H9 (cell line): Measurements from ENCODE around the gene CCDC51. TPM values are rescaled to one million over a fixed set of nuclear protein-coding genes. Genes with fewer than 3 reads are reported as not detected.

ENCODE experiments used
- DNase-seq: peaks from one replicate; pipeline ENCODE4 v3.0.0-alpha.2; 2017
- H2AFZ ChIP-seq: one replicate; pipeline ENCODE4 v1.6.1; 2013; ENCODE audit warnings: mild to moderate bottlenecking, low read length, control low read depth, moderate library complexity
- H2AK5ac ChIP-seq: 2 replicates; pipeline ENCODE4 v1.6.1; 2013; ENCODE audit warnings: low read length, control low read depth, mixed read lengths; ENCODE audit not compliant: insufficient read length
- H2BK120ac ChIP-seq: one replicate; pipeline ENCODE4 v1.6.1; 2013; ENCODE audit warnings: low read depth, mild to moderate bottlenecking, low read length, control low read depth, inconsistent platforms; ENCODE audit not compliant: poor library complexity, severe bottlenecking
- H2BK12ac ChIP-seq: 2 replicates; pipeline ENCODE4 v1.6.1; 2013; ENCODE audit warnings: low read length, control low read depth, mixed read lengths, low read depth; ENCODE audit not compliant: insufficient read length
- H2BK15ac ChIP-seq: 2 replicates; pipeline ENCODE4 v1.6.1; 2013; ENCODE audit warnings: low read depth, low read length, control low read depth
- H2BK20ac ChIP-seq: one replicate; pipeline ENCODE4 v1.6.1; 2013; ENCODE audit warnings: low read depth, mild to moderate bottlenecking, low read length, control low read depth, inconsistent platforms; ENCODE audit not compliant: poor library complexity, severe bottlenecking
- H2BK5ac ChIP-seq: 2 replicates; pipeline ENCODE4 v1.6.1; 2013; ENCODE audit warnings: low read length, control low read depth, mixed read lengths; ENCODE audit not compliant: insufficient read length
- H3K14ac ChIP-seq: 2 replicates; pipeline ENCODE4 v1.6.1; 2013; ENCODE audit warnings: low read length, control low read depth; ENCODE audit not compliant: insufficient read depth
- H3K18ac ChIP-seq: 2 replicates; pipeline ENCODE4 v1.6.1; 2013; ENCODE audit warnings: low read depth, mild to moderate bottlenecking, mixed read lengths, low read length, control low read depth; ENCODE audit not compliant: insufficient read length
- H3K23ac ChIP-seq: 2 replicates; pipeline ENCODE4 v1.6.1; 2013; ENCODE audit warnings: low read length, control low read depth, mixed read lengths, low read depth; ENCODE audit not compliant: insufficient read length
- H3K23me2 ChIP-seq: 2 replicates; pipeline ENCODE4 v1.6.1; 2013; ENCODE audit warnings: low read depth, mild to moderate bottlenecking, mixed read lengths, low read length, control low read depth; ENCODE audit not compliant: insufficient read length, poor library complexity, severe bottlenecking
- H3K27ac ChIP-seq: 2 replicates; pipeline ENCODE4 v1.5.1; 2013; ENCODE audit warnings: low read length, control low read depth, mixed read lengths, low read depth; ENCODE audit not compliant: insufficient read length
- H3K27me3 ChIP-seq: 2 replicates; pipeline ENCODE4 v1.6.1; 2013; ENCODE audit warnings: low read length, control low read depth, inconsistent platforms; ENCODE audit not compliant: insufficient read depth
- H3K4ac ChIP-seq: 2 replicates; pipeline ENCODE4 v1.6.1; 2013; ENCODE audit warnings: low read depth, mild to moderate bottlenecking, control low read depth, inconsistent platforms, low read length, moderate library complexity
- H3K4me1 ChIP-seq: 2 replicates; pipeline ENCODE4 v1.6.1; 2013; ENCODE audit warnings: low read length, control low read depth, inconsistent platforms; ENCODE audit not compliant: insufficient read depth
- H3K4me2 ChIP-seq: 2 replicates; pipeline ENCODE4 v1.6.1; 2013; ENCODE audit warnings: low read length, control low read depth, mixed read lengths; ENCODE audit not compliant: insufficient read length, insufficient read depth
- H3K56ac ChIP-seq: 2 replicates; pipeline ENCODE4 v1.6.1; 2013; ENCODE audit warnings: low read depth, mild to moderate bottlenecking, mixed read lengths, low read length, control low read depth; ENCODE audit not compliant: insufficient read length
- H3K79me1 ChIP-seq: 2 replicates; pipeline ENCODE4 v1.6.1; 2013; ENCODE audit warnings: low read depth, mild to moderate bottlenecking, moderate library complexity, low read length, control low read depth, inconsistent platforms; ENCODE audit not compliant: insufficient read depth, poor library complexity, severe bottlenecking
- H3K79me2 ChIP-seq: 2 replicates; pipeline ENCODE4 v1.6.1; 2013; ENCODE audit warnings: low read length, control low read depth, inconsistent platforms; ENCODE audit not compliant: insufficient read depth
- H3K9ac ChIP-seq: 2 replicates; pipeline ENCODE4 v1.6.1; 2013; ENCODE audit warnings: low read length, control low read depth, mixed read lengths; ENCODE audit not compliant: insufficient read length; ENCODE audit errors: extremely low read depth
- H3K9me3 ChIP-seq: one replicate; pipeline ENCODE4 v1.6.1; 2013; ENCODE audit warnings: low read depth, low read length, inconsistent platforms; ENCODE audit not compliant: control insufficient read depth
- H3T11ph ChIP-seq: one replicate; pipeline ENCODE4 v1.6.1; 2013; ENCODE audit warnings: mild to moderate bottlenecking, low read length, control low read depth, inconsistent platforms
- H4K20me1 ChIP-seq: one replicate; pipeline ENCODE4 v1.6.1; 2013; ENCODE audit not compliant: control insufficient read depth, insufficient read length, insufficient read depth
- H4K5ac ChIP-seq: 2 replicates; pipeline ENCODE4 v1.6.1; 2013; ENCODE audit warnings: low read depth, mild to moderate bottlenecking, mixed read lengths, low read length, control low read depth; ENCODE audit not compliant: insufficient read length
- H4K8ac ChIP-seq: replicated peaks from 2 replicates; pipeline ENCODE4 v1.6.1; 2013; ENCODE audit warnings: low read length, control low read depth, mixed read lengths, low read depth; ENCODE audit not compliant: insufficient read length
- H4K91ac ChIP-seq: 2 replicates; pipeline ENCODE4 v1.6.1; 2013; ENCODE audit warnings: low read depth, mild to moderate bottlenecking, moderate library complexity, mixed read lengths, low read length, control low read depth; ENCODE audit not compliant: insufficient read length
- H3K27ac Mint-ChIP-seq, 3 experiments: 2 replicates in 2 of 3; 3 replicates in 1 of 3; pipeline ENCODE4 v1.8.0; 2020 to 2021; ENCODE audit warnings: mixed read lengths in 3 of 3, mild to moderate bottlenecking in 1 of 3, moderate library complexity in 1 of 3
- H3K27me3 Mint-ChIP-seq: 2 replicates; pipeline ENCODE4 v1.8.0; 2021; ENCODE audit warnings: low read depth, mild to moderate bottlenecking, moderate library complexity, mixed read lengths
- H3K36me3 Mint-ChIP-seq, 3 experiments: 2 replicates in 2 of 3; 3 replicates in 1 of 3; pipeline ENCODE4 v1.8.0; 2020 to 2021; ENCODE audit warnings: low read depth in 3 of 3, mixed read lengths in 3 of 3; ENCODE audit not compliant: insufficient read depth in 1 of 3
- H3K4me1 Mint-ChIP-seq, 2 experiments: 2 replicates each; pipeline ENCODE4 v1.8.0; 2020; ENCODE audit warnings: mixed read lengths in 2 of 2
- H3K4me3 Mint-ChIP-seq, 2 experiments: 2 replicates in 1 of 2; 3 replicates in 1 of 2; pipeline ENCODE4 v1.8.0; 2020 to 2021; ENCODE audit warnings: mild to moderate bottlenecking in 2 of 2, mixed read lengths in 2 of 2, moderate library complexity in 1 of 2
- H3K9me3 Mint-ChIP-seq, 2 experiments: 2 replicates in 1 of 2; 3 replicates in 1 of 2; pipeline ENCODE4 v1.8.0; 2020; ENCODE audit warnings: mild to moderate bottlenecking in 2 of 2, mixed read lengths in 2 of 2, moderate library complexity in 1 of 2
- WGBS: extraction: QIAGEN DNeasy Blood & Tissue Kit; methylation state at CpG from one replicate; pipeline ENCODE4 v1.1.7; 2013; ENCODE audit warnings: missing lambda C conversion rate, low lambda C conversion rate, mixed read lengths; ENCODE audit not compliant: insufficient read length; ENCODE audit errors: extremely low coverage; 5-methylcytosine and 5-hydroxymethylcytosine counted together
- total RNA-seq: library from RNA; stranded (reverse); gene quantifications from 2 replicates; pipeline ENCODE4 v1.2.1, GENCODE V29; 2021
- TF ChIP-seq, protein P1 (sequence below): fragments of 200-600 bp; sonication (generic); conservative IDR thresholded peaks from 3 replicates; pipeline ENCODE4 v1.8.0; 2021; ENCODE audit warnings: antibody characterized with exemption, mild to moderate bottlenecking

The CCDC51 gene
- total RNA-seq, 1 experiment from 2014 or later, result 20.0 TPM

DNA sequence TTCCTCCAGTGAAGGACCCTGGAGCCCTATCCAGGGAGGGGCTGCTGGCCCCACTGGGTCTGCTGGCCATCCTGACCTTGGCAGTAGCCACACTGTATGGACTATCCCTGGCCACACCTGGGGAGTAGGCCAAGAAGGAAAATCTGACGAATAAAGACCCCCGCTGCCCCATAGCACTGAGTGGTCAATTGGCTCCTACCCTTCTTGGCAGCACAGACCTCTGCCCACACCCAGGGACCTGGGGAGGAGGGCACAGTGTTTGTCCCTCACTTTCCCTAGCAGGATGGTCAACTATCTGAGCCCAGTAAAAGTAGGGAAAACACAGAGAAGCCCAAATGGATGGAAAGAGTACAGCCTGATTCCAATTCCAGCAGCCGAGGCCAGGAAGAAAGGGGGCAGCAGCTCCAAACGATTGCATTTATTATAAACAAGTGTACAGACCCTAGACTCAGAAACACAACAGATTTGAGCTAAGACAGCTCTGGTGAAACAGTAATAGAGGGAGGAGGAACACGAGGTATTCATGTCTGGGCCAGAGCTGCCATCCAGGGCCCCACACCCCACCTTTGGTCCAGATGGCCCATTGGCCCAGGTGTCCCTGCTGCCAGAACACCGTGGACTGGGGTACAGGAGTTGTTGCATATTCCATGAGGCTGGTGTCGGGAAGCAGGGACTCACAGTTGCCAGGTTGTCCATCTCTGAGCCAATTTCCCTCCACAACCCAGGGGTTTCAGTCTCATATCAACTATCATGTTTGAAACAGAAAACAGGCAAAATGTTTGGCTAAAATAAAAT lies 27.8 kb upstream of the CCDC51 start:
- Histone ChIP-seq H3K23me2 (peaks cover 2% of the 10 kb centered on the region), H3K14ac (no peak overlapping the region), H3K18ac (no peak overlapping the region), H4K20me1 (no peaks in the 10 kb centered on the region), H2AFZ (no peak overlapping the region), H2AK5ac (no peak overlapping the region), H3K9me3 (no peaks in the 10 kb centered on the region), H3T11ph (no peak overlapping the region), H4K91ac (no peak overlapping the region), H3K27ac (no peak overlapping the region), H4K8ac (no peak overlapping the region), H2BK12ac (no peak overlapping the region), H2BK5ac (no peak overlapping the region), H3K27me3 (no peaks in the 10 kb centered on the region), H3K4me2 (no peak overlapping the region), H4K5ac (no peak overlapping the region), H2BK20ac (no peak overlapping the region), H3K23ac (no peak overlapping the region), H3K56ac (no peak overlapping the region), H3K79me2 (no peaks in the 10 kb centered on the region; the same call in 1 of the 2 replicates), H3K79me1 (no peaks in the 10 kb centered on the region), H3K4ac (no peak overlapping the region), H3K9ac (no peak overlapping the region), H2BK15ac (no peak overlapping the region), H2BK120ac (no peak overlapping the region), H3K4me1 (no peaks in the 10 kb centered on the region)
- WGBS, result no CpG with 5 or more reads among the region's 7 CpGs
- peaks cover 16 to 26% of the 10 kb centered on the region in 2 experiments for H3K4me1 Mint-ChIP-seq
- no peak overlapping the region for H3K4me3 Mint-ChIP-seq
- peak overlapping the region; percentile 49 to 90 (median 81); a peak in 6 of 7 replicates for H3K27ac Mint-ChIP-seq
- H3K27me3 Mint-ChIP-seq, result no peaks in the 10 kb centered on the region; the same call in 1 of the 2 replicates
- TF ChIP-seq, protein P1, sequence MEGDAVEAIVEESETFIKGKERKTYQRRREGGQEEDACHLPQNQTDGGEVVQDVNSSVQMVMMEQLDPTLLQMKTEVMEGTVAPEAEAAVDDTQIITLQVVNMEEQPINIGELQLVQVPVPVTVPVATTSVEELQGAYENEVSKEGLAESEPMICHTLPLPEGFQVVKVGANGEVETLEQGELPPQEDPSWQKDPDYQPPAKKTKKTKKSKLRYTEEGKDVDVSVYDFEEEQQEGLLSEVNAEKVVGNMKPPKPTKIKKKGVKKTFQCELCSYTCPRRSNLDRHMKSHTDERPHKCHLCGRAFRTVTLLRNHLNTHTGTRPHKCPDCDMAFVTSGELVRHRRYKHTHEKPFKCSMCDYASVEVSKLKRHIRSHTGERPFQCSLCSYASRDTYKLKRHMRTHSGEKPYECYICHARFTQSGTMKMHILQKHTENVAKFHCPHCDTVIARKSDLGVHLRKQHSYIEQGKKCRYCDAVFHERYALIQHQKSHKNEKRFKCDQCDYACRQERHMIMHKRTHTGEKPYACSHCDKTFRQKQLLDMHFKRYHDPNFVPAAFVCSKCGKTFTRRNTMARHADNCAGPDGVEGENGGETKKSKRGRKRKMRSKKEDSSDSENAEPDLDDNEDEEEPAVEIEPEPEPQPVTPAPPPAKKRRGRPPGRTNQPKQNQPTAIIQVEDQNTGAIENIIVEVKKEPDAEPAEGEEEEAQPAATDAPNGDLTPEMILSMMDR, result no peak
- no peak for DNase-seq
- peaks cover 13 to 32% (median 32%) of the 10 kb centered on the region in 3 experiments for H3K36me3 Mint-ChIP-seq
- H3K9me3 Mint-ChIP-seq, result no peaks in the 10 kb centered on the region; a peak in 1 of 5 replicates
